ENCODE measurements around the gene ADGRA3. TPM values are rescaled to one million over a fixed set of nuclear protein-coding genes. Genes with fewer than 3 reads are reported as not detected.

ADGRA3 gene
- polyA plus RNA-seq, 1 of the 3 experiments (the other 2 are of a cell fraction) = 11.8 TPM

- POLR2A ChIA-PET = interaction anchor here (0.9 kb wide), 2 partner anchors 9 to 126 kb away, joined by 3 to 5 read pairs; no protein-coding TSS in a partner anchor
- DNase-seq = peak; percentile 86
Measured at GRCh38 chr4:22515145-22515887, 550 bp downstream of the ADGRA3 start.

More at GRCh38 chr4:22515145-22515887, 550 bp downstream of the ADGRA3 start:
- TF ChIP-seq YY1 (IDR thresholded peaks at IDR 0.05; ENCODE audit: low read depth) (no peak), TAF1 (IDR thresholded peaks at IDR 0.05; ENCODE audit: borderline replicate concordance, low read depth, low read length) (0 out of 2 replicates have a peak, but pooled peaks have one; percentile 10), SIN3A (IDR thresholded peaks at IDR 0.05; ENCODE audit: borderline replicate concordance, low read depth, low read length) (0 out of 2 replicates have a peak, but pooled peaks have one; percentile 28), TCF12 (IDR thresholded peaks at IDR 0.05) (no peak), POLR2AphosphoS5 (IDR thresholded peaks at IDR 0.05; ENCODE audit: low read depth, low read length) (0 out of 2 replicates have a peak, but pooled peaks have one; percentile 12), RXRA (IDR thresholded peaks at IDR 0.05; ENCODE audit: borderline replicate concordance, low read depth) (no peak), IRF3 (IDR thresholded peaks at IDR 0.05; ENCODE audit: low read depth, low read length) (no peak), NFIC (IDR thresholded peaks at IDR 0.05; ENCODE audit: borderline replicate concordance) (no peak), GATA2 (CRISPR knock-in tag; IDR thresholded peaks at IDR 0.05) (peak; percentile 54), GABPA (IDR thresholded peaks at IDR 0.05; ENCODE audit: low read depth) (no peak), MXI1 (IDR thresholded peaks at IDR 0.05; ENCODE audit: low read depth, low read length) (peak; percentile 98), FOXJ3 (CRISPR knock-in tag; IDR thresholded peaks at IDR 0.05) (no peak)
- TF ChIP-seq, protein P1, sequence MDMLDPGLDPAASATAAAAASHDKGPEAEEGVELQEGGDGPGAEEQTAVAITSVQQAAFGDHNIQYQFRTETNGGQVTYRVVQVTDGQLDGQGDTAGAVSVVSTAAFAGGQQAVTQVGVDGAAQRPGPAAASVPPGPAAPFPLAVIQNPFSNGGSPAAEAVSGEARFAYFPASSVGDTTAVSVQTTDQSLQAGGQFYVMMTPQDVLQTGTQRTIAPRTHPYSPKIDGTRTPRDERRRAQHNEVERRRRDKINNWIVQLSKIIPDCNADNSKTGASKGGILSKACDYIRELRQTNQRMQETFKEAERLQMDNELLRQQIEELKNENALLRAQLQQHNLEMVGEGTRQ (IDR thresholded peaks at IDR 0.05; ENCODE audit: borderline replicate concordance, low read depth, low read length) = no peak
- TF ChIP-seq, protein P2, sequence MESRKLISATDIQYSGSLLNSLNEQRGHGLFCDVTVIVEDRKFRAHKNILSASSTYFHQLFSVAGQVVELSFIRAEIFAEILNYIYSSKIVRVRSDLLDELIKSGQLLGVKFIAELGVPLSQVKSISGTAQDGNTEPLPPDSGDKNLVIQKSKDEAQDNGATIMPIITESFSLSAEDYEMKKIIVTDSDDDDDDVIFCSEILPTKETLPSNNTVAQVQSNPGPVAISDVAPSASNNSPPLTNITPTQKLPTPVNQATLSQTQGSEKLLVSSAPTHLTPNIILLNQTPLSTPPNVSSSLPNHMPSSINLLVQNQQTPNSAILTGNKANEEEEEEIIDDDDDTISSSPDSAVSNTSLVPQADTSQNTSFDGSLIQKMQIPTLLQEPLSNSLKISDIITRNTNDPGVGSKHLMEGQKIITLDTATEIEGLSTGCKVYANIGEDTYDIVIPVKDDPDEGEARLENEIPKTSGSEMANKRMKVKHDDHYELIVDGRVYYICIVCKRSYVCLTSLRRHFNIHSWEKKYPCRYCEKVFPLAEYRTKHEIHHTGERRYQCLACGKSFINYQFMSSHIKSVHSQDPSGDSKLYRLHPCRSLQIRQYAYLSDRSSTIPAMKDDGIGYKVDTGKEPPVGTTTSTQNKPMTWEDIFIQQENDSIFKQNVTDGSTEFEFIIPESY (IDR thresholded peaks at IDR 0.05; ENCODE audit: borderline replicate concordance, low read depth) = no peak
- TF ChIP-seq, protein P3, sequence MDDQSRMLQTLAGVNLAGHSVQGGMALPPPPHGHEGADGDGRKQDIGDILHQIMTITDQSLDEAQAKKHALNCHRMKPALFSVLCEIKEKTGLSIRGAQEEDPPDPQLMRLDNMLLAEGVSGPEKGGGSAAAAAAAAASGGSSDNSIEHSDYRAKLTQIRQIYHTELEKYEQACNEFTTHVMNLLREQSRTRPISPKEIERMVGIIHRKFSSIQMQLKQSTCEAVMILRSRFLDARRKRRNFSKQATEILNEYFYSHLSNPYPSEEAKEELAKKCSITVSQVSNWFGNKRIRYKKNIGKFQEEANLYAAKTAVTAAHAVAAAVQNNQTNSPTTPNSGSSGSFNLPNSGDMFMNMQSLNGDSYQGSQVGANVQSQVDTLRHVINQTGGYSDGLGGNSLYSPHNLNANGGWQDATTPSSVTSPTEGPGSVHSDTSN (IDR thresholded peaks at IDR 0.05) = no peak
- TF ChIP-seq, protein P4, sequence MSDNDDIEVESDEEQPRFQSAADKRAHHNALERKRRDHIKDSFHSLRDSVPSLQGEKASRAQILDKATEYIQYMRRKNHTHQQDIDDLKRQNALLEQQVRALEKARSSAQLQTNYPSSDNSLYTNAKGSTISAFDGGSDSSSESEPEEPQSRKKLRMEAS (IDR thresholded peaks at IDR 0.05; ENCODE audit: low read depth) = peak; percentile 92
- TF ChIP-seq, protein P5, sequence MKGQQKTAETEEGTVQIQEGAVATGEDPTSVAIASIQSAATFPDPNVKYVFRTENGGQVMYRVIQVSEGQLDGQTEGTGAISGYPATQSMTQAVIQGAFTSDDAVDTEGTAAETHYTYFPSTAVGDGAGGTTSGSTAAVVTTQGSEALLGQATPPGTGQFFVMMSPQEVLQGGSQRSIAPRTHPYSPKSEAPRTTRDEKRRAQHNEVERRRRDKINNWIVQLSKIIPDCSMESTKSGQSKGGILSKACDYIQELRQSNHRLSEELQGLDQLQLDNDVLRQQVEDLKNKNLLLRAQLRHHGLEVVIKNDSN (IDR thresholded peaks at IDR 0.05; ENCODE audit: borderline replicate concordance, low read depth) = peak; percentile 51; the same call in 1 of the 2 replicates
- TF ChIP-seq, protein P6, sequence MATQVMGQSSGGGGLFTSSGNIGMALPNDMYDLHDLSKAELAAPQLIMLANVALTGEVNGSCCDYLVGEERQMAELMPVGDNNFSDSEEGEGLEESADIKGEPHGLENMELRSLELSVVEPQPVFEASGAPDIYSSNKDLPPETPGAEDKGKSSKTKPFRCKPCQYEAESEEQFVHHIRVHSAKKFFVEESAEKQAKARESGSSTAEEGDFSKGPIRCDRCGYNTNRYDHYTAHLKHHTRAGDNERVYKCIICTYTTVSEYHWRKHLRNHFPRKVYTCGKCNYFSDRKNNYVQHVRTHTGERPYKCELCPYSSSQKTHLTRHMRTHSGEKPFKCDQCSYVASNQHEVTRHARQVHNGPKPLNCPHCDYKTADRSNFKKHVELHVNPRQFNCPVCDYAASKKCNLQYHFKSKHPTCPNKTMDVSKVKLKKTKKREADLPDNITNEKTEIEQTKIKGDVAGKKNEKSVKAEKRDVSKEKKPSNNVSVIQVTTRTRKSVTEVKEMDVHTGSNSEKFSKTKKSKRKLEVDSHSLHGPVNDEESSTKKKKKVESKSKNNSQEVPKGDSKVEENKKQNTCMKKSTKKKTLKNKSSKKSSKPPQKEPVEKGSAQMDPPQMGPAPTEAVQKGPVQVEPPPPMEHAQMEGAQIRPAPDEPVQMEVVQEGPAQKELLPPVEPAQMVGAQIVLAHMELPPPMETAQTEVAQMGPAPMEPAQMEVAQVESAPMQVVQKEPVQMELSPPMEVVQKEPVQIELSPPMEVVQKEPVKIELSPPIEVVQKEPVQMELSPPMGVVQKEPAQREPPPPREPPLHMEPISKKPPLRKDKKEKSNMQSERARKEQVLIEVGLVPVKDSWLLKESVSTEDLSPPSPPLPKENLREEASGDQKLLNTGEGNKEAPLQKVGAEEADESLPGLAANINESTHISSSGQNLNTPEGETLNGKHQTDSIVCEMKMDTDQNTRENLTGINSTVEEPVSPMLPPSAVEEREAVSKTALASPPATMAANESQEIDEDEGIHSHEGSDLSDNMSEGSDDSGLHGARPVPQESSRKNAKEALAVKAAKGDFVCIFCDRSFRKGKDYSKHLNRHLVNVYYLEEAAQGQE (IDR thresholded peaks at IDR 0.05; ENCODE audit: low read depth, low read length) = 0 out of 2 replicates have a peak, but pooled peaks have one; percentile 8
- 2% methylated on average over 16 of the region's 80 CpGs for WGBS (ENCODE audit: low lambda C conversion rate)
- peaks cover 0 to 7% of the 10 kb centered on the region in 2 experiments; a peak in 3 of 4 replicates for H3K4me1 ChIP-seq (ENCODE audit: control insufficient read depth in 1 of 2, insufficient read depth in 2 of 2, low read depth in 1 of 2, low read length in 1 of 2)
- peak overlapping the region; percentile 98 for H3K4me2 ChIP-seq
- peak overlapping the region; percentile 86 for H2AFZ ChIP-seq (ENCODE audit: low read depth)
- no peaks in the 10 kb centered on the region for H3K9me2 ChIP-seq
- CTCF ChIA-PET = interaction anchor here (1.0 kb wide), 1 partner anchor 104 kb away, joined by 4 read pairs; no protein-coding TSS in a partner anchor
- H3K36me3 ChIP-seq (replicated peaks in 1 of 2; ENCODE audit: control insufficient read depth in 1 of 2, insufficient read depth in 2 of 2, low read length in 1 of 2) = no peaks in the 10 kb centered on the region
- H3K79me2 ChIP-seq (ENCODE audit: insufficient read depth) = peaks cover 46% of the 10 kb centered on the region
- H3F3A ChIP-seq (replicated peaks; ENCODE audit: insufficient read depth) = peaks cover 13% of the 10 kb centered on the region
- H3K4me3 ChIP-seq (ENCODE audit: low read depth in 2 of 2, low read length in 1 of 2) = peak overlapping the region; percentile 79 to 96
- peak overlapping the region; percentile 77 for H3K9ac ChIP-seq
- H3K27me3 ChIP-seq (ENCODE audit: insufficient read depth) = no peaks in the 10 kb centered on the region
- peak overlapping the region; percentile 65 to 78 for H3K27ac ChIP-seq (ENCODE audit: low read depth in 2 of 2, low read length in 1 of 2)
- H3K9me3 ChIP-seq = no peaks in the 10 kb centered on the region
- peaks cover 26% of the 10 kb centered on the region for H4K20me1 ChIP-seq (ENCODE audit: insufficient read depth)
